ENCODE measurements around the gene SV2B. TPM values are rescaled to one million over a fixed set of nuclear protein-coding genes. Genes with fewer than 3 reads are reported as not detected.
"Not testable (repeated sequence)": the region's sequence is repeated elsewhere in the genome, so short reads cannot be mapped to it uniquely, and the experiment has no call there.

SV2B gene
- total RNA-seq, 4 donors from 2014 or later = 0.42 to 2.3 (median 0.88) TPM

DNA sequence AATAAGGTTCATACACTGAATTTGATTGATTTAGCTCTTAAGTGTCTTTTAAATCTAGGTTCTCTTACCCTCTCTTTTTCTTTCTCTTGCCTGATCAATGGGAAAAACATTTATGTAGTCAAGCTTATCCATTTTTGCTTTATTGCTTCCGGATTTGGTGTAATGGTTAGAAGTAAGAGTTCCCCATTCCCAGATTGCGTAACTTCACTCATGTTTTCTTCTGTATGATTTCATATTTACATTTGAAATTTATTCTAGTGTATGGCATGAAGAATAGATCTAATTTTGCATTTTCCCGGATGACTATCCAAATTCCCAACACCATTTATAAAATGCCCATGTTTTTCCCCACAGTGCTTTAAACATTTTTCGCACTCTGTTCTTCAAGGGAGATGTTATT, 27.9 kb upstream of the SV2B start:
- intact Hi-C loops (cut with DNase I; ENCODE audit: low total_unique reads) = no loop called here
- 88 to 89% methylated on average over 4 of the region's 4 CpGs for WGBS, 2 donors
- DNase-seq (ENCODE audit: low spot score in 2 of 2) = no peak
- TF ChIP-seq POLR2A (IDR thresholded peaks at IDR 0.05) = no peak
- TF ChIP-seq, protein P1, sequence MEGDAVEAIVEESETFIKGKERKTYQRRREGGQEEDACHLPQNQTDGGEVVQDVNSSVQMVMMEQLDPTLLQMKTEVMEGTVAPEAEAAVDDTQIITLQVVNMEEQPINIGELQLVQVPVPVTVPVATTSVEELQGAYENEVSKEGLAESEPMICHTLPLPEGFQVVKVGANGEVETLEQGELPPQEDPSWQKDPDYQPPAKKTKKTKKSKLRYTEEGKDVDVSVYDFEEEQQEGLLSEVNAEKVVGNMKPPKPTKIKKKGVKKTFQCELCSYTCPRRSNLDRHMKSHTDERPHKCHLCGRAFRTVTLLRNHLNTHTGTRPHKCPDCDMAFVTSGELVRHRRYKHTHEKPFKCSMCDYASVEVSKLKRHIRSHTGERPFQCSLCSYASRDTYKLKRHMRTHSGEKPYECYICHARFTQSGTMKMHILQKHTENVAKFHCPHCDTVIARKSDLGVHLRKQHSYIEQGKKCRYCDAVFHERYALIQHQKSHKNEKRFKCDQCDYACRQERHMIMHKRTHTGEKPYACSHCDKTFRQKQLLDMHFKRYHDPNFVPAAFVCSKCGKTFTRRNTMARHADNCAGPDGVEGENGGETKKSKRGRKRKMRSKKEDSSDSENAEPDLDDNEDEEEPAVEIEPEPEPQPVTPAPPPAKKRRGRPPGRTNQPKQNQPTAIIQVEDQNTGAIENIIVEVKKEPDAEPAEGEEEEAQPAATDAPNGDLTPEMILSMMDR (IDR thresholded peaks at IDR 0.05) = no peak
- no peak overlapping the region for H3K4me3 ChIP-seq (ENCODE audit: low read depth, poor library complexity, severe bottlenecking)

DNA sequence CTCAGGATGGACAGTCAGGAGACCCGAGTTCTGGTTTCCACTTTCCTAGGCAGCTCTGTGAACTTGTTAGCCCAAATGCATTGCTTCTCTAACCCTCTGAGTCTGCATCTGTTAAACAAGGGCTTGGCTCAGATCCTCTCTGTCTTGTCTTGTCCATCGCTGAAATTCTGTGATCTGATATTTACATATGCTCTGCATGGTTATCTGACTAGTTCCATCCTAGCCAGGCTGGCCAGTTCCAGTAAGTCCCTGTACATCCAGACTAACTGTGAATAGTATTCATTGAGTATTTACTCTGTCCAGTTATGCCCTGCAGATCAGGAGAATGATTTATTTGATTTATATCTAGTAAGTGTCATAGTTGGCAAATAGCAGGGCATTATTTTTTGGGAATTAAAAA, 27.0 kb upstream of the SV2B start:
- H3K4me3 ChIP-seq (ENCODE audit: low read depth, poor library complexity, severe bottlenecking) = no peak overlapping the region
- DNase-seq (ENCODE audit: low spot score in 2 of 2) = no peak
- 75 to 82% methylated on average over 2 of the region's 2 CpGs for WGBS, 2 donors
- intact Hi-C loops (cut with DNase I; ENCODE audit: low total_unique reads) = no loop called here
- TF ChIP-seq, protein P1 (IDR thresholded peaks at IDR 0.05) = no peak
- no peak for TF ChIP-seq POLR2A (IDR thresholded peaks at IDR 0.05)

GRCh38 chr15:91073768-91074167, 26.3 kb upstream of the SV2B start:
- intact Hi-C loops (cut with DNase I; ENCODE audit: low total_unique reads) = no loop called here
- DNase-seq (ENCODE audit: low spot score in 2 of 2) = no peak
- H3K4me3 ChIP-seq (ENCODE audit: low read depth, poor library complexity, severe bottlenecking) = no peak overlapping the region
- TF ChIP-seq, protein P1 (IDR thresholded peaks at IDR 0.05) = no peak
- no peak for TF ChIP-seq POLR2A (IDR thresholded peaks at IDR 0.05)
- 91 to 96% methylated on average over 1 of the region's 1 CpG for WGBS, 2 donors

GRCh38 chr15:91075739-91076138, 24.3 kb upstream of the SV2B start:
- DNase-seq (ENCODE audit: low spot score in 2 of 2) = no peak
- H3K4me3 ChIP-seq (ENCODE audit: low read depth, poor library complexity, severe bottlenecking) = no peak overlapping the region
- WGBS, 2 donors = 42 to 54% methylated on average over 1 of the region's 1 CpG
- intact Hi-C loops (cut with DNase I; ENCODE audit: low total_unique reads) = no loop called here
- no peak for TF ChIP-seq POLR2A (IDR thresholded peaks at IDR 0.05)
- TF ChIP-seq, protein P1 (IDR thresholded peaks at IDR 0.05) = no peak

DNA sequence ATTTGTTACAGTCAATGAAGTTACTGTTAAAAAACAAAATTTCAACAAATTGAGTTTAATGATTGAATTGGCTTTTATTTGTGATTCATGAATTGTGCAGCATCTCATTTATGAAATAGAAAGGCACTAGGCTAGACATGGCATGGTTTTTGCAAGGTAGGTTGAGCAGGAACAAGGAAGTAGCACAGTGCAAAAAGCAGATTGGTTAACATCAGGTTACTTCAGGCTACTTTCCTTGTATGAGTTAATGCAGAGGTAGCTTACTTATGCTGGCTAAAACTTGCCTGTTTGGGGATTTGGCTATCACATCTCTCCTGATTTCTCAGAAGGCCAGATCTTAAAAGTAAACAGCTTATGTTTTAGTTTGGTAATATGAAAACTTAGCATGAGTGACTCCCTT, 23.0 kb upstream of the SV2B start:
- intact Hi-C loops (cut with DNase I; ENCODE audit: low total_unique reads) = no loop called here
- TF ChIP-seq, protein P1 (IDR thresholded peaks at IDR 0.05) = no peak
- TF ChIP-seq POLR2A (IDR thresholded peaks at IDR 0.05) = no peak
- no peak overlapping the region for H3K4me3 ChIP-seq (ENCODE audit: low read depth, poor library complexity, severe bottlenecking)
- DNase-seq (ENCODE audit: low spot score in 2 of 2) = no peak

- 80 to 93% methylated on average over 4 of the region's 4 CpGs for WGBS, 2 donors
- intact Hi-C loops (cut with DNase I; ENCODE audit: low total_unique reads) = not testable (repeated sequence)
Observed at GRCh38 chr15:91093866-91094265, 6.2 kb upstream of the SV2B start.

More at GRCh38 chr15:91093866-91094265, 6.2 kb upstream of the SV2B start:
- DNase-seq (ENCODE audit: low spot score in 2 of 2); H3K4me3 ChIP-seq (ENCODE audit: low read depth, poor library complexity, severe bottlenecking): not testable (repeated sequence)

Data from lower leg skin (tissue), 4 donors.